Thyroid gland (tissue), 4 donors: ENCODE data around the gene ARHGEF40.

Experiments
- CTCF ChIP-seq, 6 experiments: fragments of 200-600 bp in 3 of 6; fragments of 450-650 bp in 3 of 6; sonication (generic) in 3 of 6; IDR thresholded peaks; one replicate each; pipeline ENCODE4 v1.5.1; 2016 to 2019; ENCODE audit warnings: antibody characterized with exemption in 6 of 6, mild to moderate bottlenecking in 2 of 6, inconsistent platforms in 1 of 6, moderate library complexity in 1 of 6
- POLR2A ChIP-seq, 2 donors: fragments of 450-650 bp; IDR thresholded peaks; one replicate each; pipeline ENCODE4 v1.6.1; 2017; ENCODE audit warnings: antibody characterized with exemption in 2 of 2, mild to moderate bottlenecking in 2 of 2, moderate library complexity in 1 of 2

GRCh38 chr14:21105095-21105494, 35.0 kb downstream of the ARHGEF40 start:
- TF ChIP-seq CTCF (IDR thresholded peaks at IDR 0.05) (no peak), POLR2A (IDR thresholded peaks at IDR 0.05) (no peak)
